Immature natural killer cell (primary cell): ENCODE results near the gene CDON. TPM values are rescaled to one million over a fixed set of nuclear protein-coding genes. Genes with fewer than 3 reads are reported as not detected.
A peak's percentile ranks its signal among the peaks of the same experiment; 100 is the strongest.

ENCODE experiments used
- DNase-seq, 3 donors: peaks; one replicate each; pipeline ENCODE4 v3.0.0; 2022; ENCODE audit warnings: mixed read lengths in 1 of 3
- H3K27ac Mint-ChIP-seq, 6 donors: one replicate each; pipeline ENCODE4 v1.8.0; 2020; ENCODE audit warnings: mixed read lengths in 6 of 6, mild to moderate bottlenecking in 5 of 6, inconsistent platforms in 4 of 6, moderate library complexity in 3 of 6
- H3K27me3 Mint-ChIP-seq, 3 donors: one replicate each; pipeline ENCODE4 v1.8.0; 2020 to 2021; ENCODE audit warnings: low read depth in 3 of 3, mild to moderate bottlenecking in 3 of 3, mixed read lengths in 3 of 3, moderate library complexity in 3 of 3, inconsistent platforms in 1 of 3
- H3K36me3 Mint-ChIP-seq, 3 donors: one replicate each; pipeline ENCODE4 v1.8.0; 2020; ENCODE audit warnings: mixed read lengths in 3 of 3, inconsistent platforms in 2 of 3, mild to moderate bottlenecking in 2 of 3
- H3K4me1 Mint-ChIP-seq, 2 donors: one replicate each; pipeline ENCODE4 v1.8.0; 2020; ENCODE audit warnings: inconsistent platforms in 2 of 2, mild to moderate bottlenecking in 2 of 2, mixed read lengths in 2 of 2, moderate library complexity in 1 of 2
- H3K4me3 Mint-ChIP-seq, 5 donors: one replicate each; pipeline ENCODE4 v1.8.0; 2020; ENCODE audit warnings: mild to moderate bottlenecking in 5 of 5, mixed read lengths in 5 of 5, inconsistent platforms in 3 of 5, moderate library complexity in 3 of 5
- H3K9me3 Mint-ChIP-seq, 6 donors: one replicate each; pipeline ENCODE4 v1.8.0; 2020; ENCODE audit warnings: mild to moderate bottlenecking in 6 of 6, mixed read lengths in 6 of 6, inconsistent platforms in 4 of 6, moderate library complexity in 3 of 6
- polyA plus RNA-seq, 3 donors: library from polyadenylated mRNA; unstranded; fragments of 300-500 nt; fragmentation: Illumina TruSeq; gene quantifications; one replicate each; pipeline ENCODE4 v1.2.3, GENCODE V29; 2021

The CDON gene
- polyA plus RNA-seq, 3 donors from 2014 or later = not detected

DNA sequence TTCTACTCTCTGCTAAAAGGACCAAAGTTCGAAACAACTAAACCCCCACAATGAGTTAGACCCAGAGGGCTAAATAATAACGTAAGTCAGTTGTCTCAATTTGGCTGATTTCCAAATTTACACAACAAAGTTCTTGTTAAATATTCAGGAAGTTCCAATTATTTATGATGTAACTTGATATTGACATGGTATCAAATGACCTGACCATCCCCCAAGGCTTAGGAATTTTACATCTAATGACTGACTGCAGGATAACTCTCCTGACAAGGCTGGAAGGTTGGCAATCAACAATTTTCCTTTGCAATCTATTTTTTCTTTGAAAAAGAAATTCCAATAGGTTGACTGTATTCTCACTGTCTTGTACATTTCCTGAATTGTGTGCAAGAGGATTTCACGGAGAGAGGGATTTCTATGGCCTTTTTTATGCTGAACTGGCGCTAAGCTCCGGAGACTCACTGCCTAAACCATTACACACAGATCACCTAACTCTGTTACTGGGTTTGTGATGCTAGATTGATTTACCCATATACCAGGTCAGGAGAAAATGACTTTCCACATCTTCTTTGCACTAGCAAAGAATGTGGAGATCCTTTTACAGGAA, 9.6 kb upstream of the CDON start:
- Mint-ChIP-seq H3K4me3 (no peak overlapping the region), H3K27me3 (peaks cover 2 to 6% (median 6%) of the 10 kb centered on the region in 3 donors), H3K36me3 (no peaks in the 10 kb centered on the region), H3K4me1 (no peaks in the 10 kb centered on the region), H3K9me3 (no peaks in the 10 kb centered on the region), H3K27ac (no peak overlapping the region)
- no peak for DNase-seq

DNA sequence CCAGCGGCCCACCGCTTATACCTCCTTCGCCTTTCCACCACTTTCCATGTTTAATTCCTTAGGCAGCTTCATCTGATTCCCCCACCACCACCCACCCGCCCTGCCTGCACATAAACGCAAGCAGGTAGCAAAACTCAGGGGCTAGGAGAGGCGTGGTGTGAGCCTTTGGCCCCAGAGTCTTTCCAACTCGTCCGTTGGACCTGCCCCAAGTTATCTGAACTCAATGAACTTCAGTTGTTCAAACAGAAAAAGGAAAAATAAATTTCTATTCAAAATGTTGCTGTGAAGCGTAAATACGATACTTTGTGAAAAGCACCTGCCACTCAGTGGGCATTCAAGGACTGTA, 814 bp upstream of the CDON start:
- Mint-ChIP-seq H3K27me3 (peaks cover 4 to 24% (median 9%) of the 10 kb centered on the region in 3 donors), H3K9me3 (peaks cover 0 to 2% (median 0%) of the 10 kb centered on the region in 6 donors), H3K36me3 (no peaks in the 10 kb centered on the region), H3K4me3 (peak overlapping the region; percentile 80 to 89 (median 83)), H3K27ac (no peak overlapping the region), H3K4me1 (peaks cover 12 to 17% of the 10 kb centered on the region in 2 donors)
- no peak for DNase-seq

DNA sequence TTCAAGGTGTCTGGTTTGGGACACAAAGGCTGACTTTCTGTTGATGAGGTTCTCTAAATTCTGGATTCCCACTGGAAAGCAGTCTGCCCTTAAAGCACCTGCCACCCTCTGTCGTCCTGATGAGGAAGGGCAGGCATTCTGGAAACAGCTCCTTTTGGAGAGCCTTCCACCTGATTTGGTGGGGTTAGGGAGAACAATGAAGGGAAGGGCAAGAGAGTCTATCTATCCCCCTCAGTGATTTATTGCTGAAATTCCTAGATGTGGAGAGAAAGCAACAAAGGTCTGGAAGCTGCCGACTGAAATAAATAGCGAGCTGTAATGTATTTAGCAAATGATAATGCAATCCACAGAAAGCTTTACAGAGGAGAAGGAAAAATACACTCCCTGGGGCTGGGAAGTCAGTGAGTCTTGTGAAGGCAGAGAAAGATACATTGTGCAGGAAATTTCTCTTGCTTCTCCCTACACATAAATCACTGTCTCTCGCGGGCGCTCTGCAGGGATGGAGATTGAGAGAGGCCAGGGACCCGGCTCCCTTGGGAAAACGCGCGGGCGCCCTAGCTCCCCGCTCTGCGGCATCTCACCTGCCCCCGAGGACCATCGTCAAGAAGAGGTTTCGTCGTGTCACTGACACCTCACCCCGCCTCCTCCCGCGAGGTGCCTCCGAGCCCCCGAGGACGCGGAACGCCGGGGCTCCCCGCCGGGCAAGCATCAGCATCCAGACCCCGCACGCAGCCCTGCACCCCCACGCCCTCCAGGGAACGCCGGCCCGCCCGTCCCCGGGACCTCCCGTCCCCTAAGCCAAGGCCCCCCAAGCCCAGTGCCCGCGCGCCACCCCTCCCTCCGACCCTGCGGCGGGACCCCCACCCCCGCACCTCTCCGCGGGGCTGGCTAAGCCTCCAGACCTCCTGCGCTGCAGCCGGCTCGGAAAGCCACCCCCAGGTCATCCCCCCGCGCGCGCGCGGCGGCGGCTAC, 673 bp downstream of the CDON start:
- H3K27ac Mint-ChIP-seq = peak overlapping the region in 1 of 6 donors; percentile 33
- H3K9me3 Mint-ChIP-seq = peaks cover 0 to 2% (median 0%) of the 10 kb centered on the region in 6 donors
- no peaks in the 10 kb centered on the region for H3K36me3 Mint-ChIP-seq
- peak in 1 of 3 donors; percentile 3 for DNase-seq
- H3K4me1 Mint-ChIP-seq = peaks cover 12 to 17% of the 10 kb centered on the region in 2 donors
- H3K27me3 Mint-ChIP-seq = peaks cover 2 to 24% (median 11%) of the 10 kb centered on the region in 3 donors
- peak overlapping the region; percentile 77 to 87 (median 82) for H3K4me3 Mint-ChIP-seq

DNA sequence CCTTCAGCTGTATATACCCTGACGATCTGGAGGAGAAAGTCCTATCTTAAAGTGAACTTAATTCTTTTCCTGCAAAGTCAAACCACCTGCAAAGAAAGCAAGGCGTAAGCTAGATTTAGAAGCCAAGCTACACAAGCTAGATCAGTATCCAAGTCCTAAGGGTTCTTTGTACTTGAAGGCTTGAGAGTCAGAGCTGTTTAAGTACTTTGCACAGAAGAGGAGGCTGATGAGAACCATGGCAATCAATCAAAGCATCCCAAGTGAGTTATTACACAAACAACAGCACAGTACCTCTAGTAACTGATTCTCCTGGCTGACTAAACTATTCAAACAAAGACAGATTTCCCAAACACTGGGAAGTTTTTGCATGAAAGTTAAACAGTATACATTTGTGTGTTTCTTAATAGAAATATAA, 1.9 kb downstream of the CDON start:
- peak overlapping the region in 4 of 5 donors; percentile 2 to 87 (median 18) for H3K4me3 Mint-ChIP-seq

DNA sequence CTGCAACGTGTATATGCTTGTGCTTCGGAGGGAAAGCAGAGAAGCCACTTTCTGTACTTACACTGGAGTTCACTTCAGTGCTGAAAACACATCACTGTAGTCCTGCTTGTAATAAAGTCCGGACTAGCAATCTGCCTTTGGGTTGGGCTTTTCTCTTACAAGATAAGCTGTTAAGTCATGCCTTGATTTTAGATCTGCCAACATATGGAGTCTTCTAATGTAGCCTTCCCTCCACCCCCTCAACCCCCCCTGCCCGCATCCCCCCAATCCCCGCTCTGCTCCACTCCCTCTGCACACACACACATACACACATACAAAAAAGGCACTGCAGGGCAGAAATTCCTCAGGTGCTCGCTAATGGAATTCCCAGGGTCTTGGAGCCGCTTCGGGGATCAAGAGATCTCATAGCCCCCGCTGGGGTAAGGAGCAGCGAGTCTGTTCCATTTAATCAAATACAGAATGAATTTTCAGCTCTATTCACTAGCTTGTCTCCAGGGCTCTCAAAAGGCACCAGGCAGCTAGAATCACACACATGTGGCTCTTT, 3.4 kb downstream of the CDON start:
- H3K36me3 Mint-ChIP-seq = no peaks in the 10 kb centered on the region
- H3K9me3 Mint-ChIP-seq = no peaks in the 10 kb centered on the region
- H3K4me1 Mint-ChIP-seq = peaks cover 12 to 13% of the 10 kb centered on the region in 2 donors
- H3K27me3 Mint-ChIP-seq = peaks cover 9 to 23% (median 11%) of the 10 kb centered on the region in 3 donors
- no peak for DNase-seq
- H3K4me3 Mint-ChIP-seq = no peak overlapping the region
- no peak overlapping the region for H3K27ac Mint-ChIP-seq

More for the DNA sequence above, 1.9 kb downstream of the CDON start:
- H3K4me1 Mint-ChIP-seq = peaks cover 12 to 17% of the 10 kb centered on the region in 2 donors
- H3K36me3 Mint-ChIP-seq = no peaks in the 10 kb centered on the region
- H3K27me3 Mint-ChIP-seq = peaks cover 7 to 28% (median 11%) of the 10 kb centered on the region in 3 donors
- DNase-seq = no peak
- H3K27ac Mint-ChIP-seq = no peak overlapping the region
- peaks cover 0 to 2% (median 0%) of the 10 kb centered on the region in 6 donors for H3K9me3 Mint-ChIP-seq

DNA sequence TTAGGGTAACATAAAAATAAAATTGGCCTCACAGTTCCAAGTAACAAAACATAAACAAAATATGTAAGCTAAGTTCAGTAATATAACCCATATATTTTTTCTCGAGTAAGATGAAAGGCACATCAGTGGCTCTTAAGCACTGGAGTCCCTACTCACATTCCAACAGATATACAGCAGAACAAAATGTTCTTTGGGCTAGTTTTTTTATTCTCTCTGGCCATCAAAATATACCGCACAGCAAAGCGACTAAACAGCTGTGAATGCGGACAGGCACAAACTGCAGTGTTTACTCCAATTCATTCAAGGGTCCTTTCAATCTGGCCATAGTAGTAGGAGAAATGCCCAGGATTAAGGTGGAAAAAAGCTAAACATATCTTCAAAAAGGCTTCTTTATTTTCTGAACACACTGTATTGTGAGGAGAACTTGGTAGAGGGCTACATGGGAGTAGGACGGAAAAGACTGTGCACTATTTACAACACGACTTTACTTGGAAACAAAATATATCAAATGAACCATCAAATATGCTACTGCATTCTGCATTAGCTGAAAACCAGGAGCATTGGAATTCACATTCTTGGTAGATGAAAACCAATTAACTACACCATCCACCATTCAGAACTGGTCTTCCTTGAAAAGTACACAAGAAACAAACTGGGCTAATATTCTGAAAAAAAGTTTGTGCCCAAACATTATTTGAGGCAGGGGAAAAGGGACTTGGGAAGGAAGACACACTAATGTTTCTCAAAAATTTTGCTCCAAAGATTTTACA, 4.4 kb downstream of the CDON start:
- H3K4me1 Mint-ChIP-seq = peaks cover 8 to 10% of the 10 kb centered on the region in 2 donors
- H3K9me3 Mint-ChIP-seq = no peaks in the 10 kb centered on the region
- DNase-seq = no peak
- H3K36me3 Mint-ChIP-seq = no peaks in the 10 kb centered on the region
- H3K27ac Mint-ChIP-seq = no peak overlapping the region
- peaks cover 9 to 19% (median 11%) of the 10 kb centered on the region in 3 donors for H3K27me3 Mint-ChIP-seq
- H3K4me3 Mint-ChIP-seq = no peak overlapping the region

DNA sequence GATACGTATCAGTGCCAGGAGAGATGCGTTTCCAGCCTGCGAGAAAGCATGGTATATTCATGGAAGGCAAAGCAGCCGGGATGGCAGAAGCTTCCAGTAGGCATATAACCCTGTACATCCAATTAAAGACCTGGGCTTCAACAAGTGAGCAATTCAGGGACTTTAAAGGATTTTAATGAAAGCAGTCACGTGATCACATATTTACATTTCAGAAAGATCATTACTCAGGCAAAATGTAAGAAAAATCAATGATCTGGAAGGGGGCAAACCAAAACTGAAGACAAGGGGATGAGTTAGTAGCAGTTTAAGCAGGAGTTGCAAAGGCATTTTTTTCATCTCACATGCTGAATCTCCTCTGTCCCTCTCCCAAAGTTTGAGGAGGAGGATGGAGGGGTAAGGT, 7.8 kb downstream of the CDON start:
- no peaks in the 10 kb centered on the region for H3K36me3 Mint-ChIP-seq
- no peaks in the 10 kb centered on the region for H3K4me1 Mint-ChIP-seq
- peaks cover 7 to 16% (median 11%) of the 10 kb centered on the region in 3 donors for H3K27me3 Mint-ChIP-seq
- DNase-seq = no peak
- no peak overlapping the region for H3K27ac Mint-ChIP-seq
- no peaks in the 10 kb centered on the region for H3K9me3 Mint-ChIP-seq
- no peak overlapping the region for H3K4me3 Mint-ChIP-seq

DNA sequence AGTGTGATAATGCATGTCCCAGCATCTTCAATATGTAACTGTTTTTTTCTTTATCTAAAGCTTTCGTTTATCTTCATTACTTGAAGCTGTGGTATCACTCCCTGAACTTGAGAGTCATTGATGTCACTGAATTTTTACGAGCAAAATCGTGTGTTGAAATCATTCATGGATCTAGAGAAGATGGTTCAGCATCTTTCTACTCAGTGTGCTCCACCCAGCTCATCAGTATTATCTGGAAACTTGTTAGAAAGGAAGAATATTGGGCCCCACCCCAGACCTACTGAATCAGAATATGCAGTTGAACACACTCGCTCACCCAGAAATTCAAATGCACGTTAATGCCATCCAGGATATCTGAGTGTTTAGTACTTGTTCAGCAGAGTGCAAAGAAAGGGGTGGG, 8.3 kb downstream of the CDON start:
- no peaks in the 10 kb centered on the region for H3K4me1 Mint-ChIP-seq
- no peak overlapping the region for H3K4me3 Mint-ChIP-seq
- DNase-seq = no peak
- no peaks in the 10 kb centered on the region for H3K36me3 Mint-ChIP-seq
- no peak overlapping the region for H3K27ac Mint-ChIP-seq
- H3K9me3 Mint-ChIP-seq = no peaks in the 10 kb centered on the region
- H3K27me3 Mint-ChIP-seq = peaks cover 7 to 17% (median 11%) of the 10 kb centered on the region in 3 donors

DNA sequence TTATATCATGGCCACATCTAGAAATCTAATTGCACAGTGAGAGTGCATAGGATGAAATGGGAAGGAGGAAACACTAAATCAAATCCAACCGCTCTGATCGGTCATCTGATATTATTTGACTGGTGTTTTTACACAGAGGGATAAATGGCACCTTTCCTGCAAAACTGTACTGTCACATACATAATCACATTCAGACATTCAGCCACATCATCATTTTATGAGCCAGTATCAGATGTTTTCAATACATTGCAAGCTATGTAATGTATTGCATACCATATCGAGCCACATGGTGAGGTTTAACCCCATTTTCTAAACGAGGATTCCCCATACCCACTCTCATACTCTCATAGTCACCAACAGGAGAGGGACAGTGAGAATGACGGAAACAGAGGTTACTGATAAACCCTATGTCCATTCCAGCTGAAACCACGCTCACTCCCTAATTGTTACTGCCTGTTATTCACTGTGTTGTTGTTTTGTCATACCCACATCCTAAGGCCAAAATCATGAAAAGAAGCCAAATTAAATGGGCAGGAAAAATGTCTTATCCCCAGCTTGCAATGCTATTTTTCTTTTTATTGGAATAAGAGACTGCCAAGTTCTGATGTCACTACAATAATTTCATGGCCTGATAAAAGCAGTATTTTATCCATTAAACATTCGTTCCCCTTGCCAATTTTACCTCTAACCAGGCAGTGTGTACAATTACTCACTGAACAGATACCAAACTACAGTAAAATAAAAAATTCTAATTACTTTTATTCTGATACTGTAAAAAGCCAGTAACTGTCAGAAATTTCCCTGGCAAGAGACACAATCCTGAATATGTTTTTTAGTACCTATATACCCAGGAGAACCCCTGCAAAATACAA, 9.0 kb downstream of the CDON start:
- no peaks in the 10 kb centered on the region for H3K36me3 Mint-ChIP-seq
- H3K9me3 Mint-ChIP-seq = no peaks in the 10 kb centered on the region
- H3K27me3 Mint-ChIP-seq = peaks cover 7 to 15% (median 11%) of the 10 kb centered on the region in 3 donors
- no peaks in the 10 kb centered on the region for H3K4me1 Mint-ChIP-seq
- no peak overlapping the region for H3K4me3 Mint-ChIP-seq
- no peak overlapping the region for H3K27ac Mint-ChIP-seq
- no peak for DNase-seq

DNA sequence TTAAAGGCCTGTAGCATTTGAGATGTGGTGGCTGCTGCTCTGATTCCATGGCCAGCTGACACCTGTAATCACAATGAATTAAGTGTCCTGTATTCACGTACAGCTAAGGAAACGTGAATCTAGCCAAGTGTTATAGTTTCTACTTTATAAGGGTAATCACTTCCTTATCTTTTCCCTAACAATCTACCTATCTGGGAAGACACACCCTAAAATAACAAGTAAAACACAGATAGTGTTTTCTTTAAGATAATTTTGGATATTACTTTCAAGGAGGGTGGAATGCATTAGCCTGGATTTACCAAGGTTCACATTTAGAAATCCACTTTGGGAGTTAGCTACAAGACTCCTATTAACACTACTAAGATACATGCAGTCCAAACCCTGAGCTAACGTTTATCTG, 11.5 kb downstream of the CDON start:
- Mint-ChIP-seq H3K27me3 (peaks cover 5 to 13% (median 9%) of the 10 kb centered on the region in 3 donors), H3K27ac (no peak overlapping the region), H3K4me3 (no peak overlapping the region), H3K4me1 (no peaks in the 10 kb centered on the region), H3K9me3 (no peaks in the 10 kb centered on the region), H3K36me3 (no peaks in the 10 kb centered on the region)
- no peak for DNase-seq

DNA sequence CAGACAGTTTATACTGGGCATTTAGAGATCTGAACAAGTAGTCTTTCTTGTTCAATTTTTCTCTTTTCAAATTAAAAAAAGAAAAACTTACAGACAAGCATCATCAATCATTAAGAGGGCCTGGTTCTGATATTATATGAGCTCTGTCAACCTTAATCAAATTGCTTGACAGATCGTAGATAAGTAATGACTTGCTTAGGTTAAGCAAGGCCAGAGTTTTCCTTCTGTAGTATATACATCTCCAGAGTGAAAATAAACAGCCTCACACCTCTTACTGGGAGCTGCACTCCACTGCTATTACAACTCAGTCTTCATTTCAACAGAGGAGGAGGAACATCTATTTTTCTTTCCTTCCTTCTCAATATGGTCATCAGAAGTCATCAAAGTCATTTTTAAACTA, 13.5 kb downstream of the CDON start:
- Mint-ChIP-seq H3K9me3 (no peaks in the 10 kb centered on the region), H3K27ac (no peak overlapping the region), H3K4me3 (no peak overlapping the region), H3K27me3 (peaks cover 0 to 9% (median 9%) of the 10 kb centered on the region in 3 donors), H3K36me3 (no peaks in the 10 kb centered on the region), H3K4me1 (no peaks in the 10 kb centered on the region)
- DNase-seq = no peak

DNA sequence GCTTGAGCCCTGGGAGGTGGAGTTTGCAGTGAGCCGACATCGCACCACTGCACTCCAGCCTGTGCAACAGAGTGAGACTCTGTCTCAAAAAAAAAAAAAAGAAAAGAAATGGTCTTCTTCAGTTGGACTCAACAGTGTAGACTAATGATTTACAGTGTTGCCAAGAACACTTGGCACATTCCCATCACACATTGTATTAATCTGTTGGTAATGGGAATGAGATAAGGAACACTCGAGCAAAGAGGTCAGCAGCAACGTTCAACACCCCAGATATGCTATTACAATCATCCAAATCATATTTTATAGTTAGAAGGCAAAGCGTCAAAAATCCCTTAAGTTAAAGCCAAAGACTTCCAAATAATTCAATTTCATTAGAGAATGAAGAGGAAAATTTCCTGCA, 14.5 kb downstream of the CDON start:
- H3K4me1 Mint-ChIP-seq = no peaks in the 10 kb centered on the region

More for the DNA sequence above, 14.5 kb downstream of the CDON start:
- no peak for DNase-seq
- Mint-ChIP-seq H3K27me3 (peaks cover 0 to 9% (median 9%) of the 10 kb centered on the region in 3 donors), H3K4me3 (no peak overlapping the region), H3K27ac (no peak overlapping the region), H3K36me3 (no peaks in the 10 kb centered on the region), H3K9me3 (no peaks in the 10 kb centered on the region)
